HG02885 (cell line): ENCODE results near the gene P2RX7.

ENCODE experiments used
- ATAC-seq: cut with Tn5 transposase; IDR thresholded peaks from one replicate; pipeline ENCODE4 v1.9.1; 2021; ENCODE audit warnings: mild to moderate bottlenecking; ENCODE audit not compliant: unreplicated experiment, poor library complexity

Gene P2RX7

DNA sequence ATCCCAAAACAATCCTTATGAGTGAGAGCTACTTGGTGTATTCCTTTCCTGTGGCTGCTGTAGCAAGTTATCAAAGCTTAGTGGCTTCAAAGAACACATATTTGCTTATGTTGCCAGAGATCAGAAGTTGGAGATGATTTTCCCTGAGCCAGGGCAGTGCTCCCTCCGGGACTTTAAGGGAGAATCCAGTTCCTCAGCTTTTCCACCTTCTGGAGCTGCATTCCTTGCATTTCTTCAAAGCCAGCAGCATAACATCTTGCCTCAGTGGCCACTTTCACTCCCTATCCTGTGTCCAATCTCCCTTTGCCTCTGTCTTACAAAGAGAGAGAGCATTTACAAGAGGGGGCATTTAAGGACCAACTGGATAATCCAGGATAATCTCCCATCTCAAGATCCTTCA is 33.7 kb downstream of the P2RX7 start:
- ATAC-seq, result no peak

DNA sequence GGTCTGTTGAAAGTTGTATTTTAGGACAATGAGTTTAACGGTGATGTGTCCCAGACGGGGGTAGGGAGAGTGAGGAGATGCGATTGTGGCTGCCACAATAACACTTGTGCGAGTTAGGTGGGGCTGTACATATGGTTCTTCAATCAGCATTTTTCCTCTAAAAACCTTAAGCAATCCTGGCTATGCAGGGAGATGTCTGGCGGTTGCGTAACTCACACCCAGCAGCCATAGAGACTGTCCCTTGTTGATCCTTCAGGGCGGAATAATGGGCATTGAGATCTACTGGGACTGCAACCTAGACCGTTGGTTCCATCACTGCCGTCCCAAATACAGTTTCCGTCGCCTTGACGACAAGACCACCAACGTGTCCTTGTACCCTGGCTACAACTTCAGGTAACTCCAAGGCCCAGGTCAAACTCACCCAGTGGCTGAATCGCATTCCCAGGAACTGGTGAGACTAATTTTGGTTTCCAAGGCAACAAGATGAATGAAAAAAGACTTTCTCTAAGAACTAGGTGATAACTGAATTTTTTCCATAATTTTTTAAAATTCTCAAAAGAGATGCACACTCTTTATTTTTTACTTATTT is 34.6 kb downstream of the P2RX7 start:
- no peak for ATAC-seq

DNA sequence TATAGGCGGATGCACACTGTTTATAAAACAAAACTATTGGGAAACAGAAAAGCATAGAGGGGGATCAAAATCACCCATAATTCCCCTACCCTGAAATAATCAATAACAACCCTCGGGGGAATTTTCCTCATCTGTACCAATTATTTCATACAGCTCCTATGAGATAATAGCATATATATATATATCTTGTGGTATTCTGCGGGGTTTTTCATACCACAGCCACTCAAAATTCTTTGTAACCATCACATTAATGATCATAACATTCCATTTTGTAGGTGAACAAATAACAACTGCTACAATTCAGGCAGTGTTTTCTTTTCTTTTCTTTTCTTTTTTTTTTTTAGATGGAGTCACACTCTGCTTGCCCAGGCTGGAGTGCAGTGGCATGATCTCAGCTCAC is 35.3 kb downstream of the P2RX7 start:
- ATAC-seq, result no peak

- no peak for ATAC-seq
These were observed 37.5 kb downstream of the P2RX7 start for GRCh38 chr12:121170151-121170550.

- no peak for ATAC-seq
These were observed 38.1 kb downstream of the P2RX7 start for GRCh38 chr12:121170611-121171260.

DNA sequence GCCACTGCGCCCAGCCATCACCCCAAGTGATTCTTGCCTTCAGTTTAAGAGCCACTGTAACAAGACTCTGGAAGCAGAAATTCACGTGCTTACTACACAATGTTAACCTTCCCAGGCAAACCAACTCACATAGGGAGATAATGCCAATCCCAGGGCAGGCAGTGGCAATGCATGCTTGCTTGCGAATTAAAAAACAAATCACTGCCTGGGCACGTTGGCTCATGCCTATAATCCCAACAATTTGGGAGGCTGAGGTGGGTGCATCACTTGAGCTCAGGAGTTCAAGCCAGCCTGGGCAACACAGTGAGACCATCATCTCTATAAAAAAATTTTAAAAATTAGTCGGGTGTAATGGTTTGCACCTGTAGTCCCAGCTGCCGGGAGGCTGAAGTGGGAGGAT is 39.5 kb downstream of the P2RX7 start:
- no peak for ATAC-seq

- ATAC-seq, result no peak
These were observed 42.9 kb downstream of the P2RX7 start for GRCh38 chr12:121175383-121176119.

GRCh38 chr12:121176826-121177529 is 44.3 kb downstream of the P2RX7 start:
- ATAC-seq, result no peak

- no peak for ATAC-seq
These were observed 48.5 kb downstream of the P2RX7 start for GRCh38 chr12:121181181-121181580.

GRCh38 chr12:121182222-121182893 is 49.7 kb downstream of the P2RX7 start:
- no peak for ATAC-seq

- ATAC-seq, result no peak
These were observed 51.7 kb downstream of the P2RX7 start for GRCh38 chr12:121184425-121184824.

DNA sequence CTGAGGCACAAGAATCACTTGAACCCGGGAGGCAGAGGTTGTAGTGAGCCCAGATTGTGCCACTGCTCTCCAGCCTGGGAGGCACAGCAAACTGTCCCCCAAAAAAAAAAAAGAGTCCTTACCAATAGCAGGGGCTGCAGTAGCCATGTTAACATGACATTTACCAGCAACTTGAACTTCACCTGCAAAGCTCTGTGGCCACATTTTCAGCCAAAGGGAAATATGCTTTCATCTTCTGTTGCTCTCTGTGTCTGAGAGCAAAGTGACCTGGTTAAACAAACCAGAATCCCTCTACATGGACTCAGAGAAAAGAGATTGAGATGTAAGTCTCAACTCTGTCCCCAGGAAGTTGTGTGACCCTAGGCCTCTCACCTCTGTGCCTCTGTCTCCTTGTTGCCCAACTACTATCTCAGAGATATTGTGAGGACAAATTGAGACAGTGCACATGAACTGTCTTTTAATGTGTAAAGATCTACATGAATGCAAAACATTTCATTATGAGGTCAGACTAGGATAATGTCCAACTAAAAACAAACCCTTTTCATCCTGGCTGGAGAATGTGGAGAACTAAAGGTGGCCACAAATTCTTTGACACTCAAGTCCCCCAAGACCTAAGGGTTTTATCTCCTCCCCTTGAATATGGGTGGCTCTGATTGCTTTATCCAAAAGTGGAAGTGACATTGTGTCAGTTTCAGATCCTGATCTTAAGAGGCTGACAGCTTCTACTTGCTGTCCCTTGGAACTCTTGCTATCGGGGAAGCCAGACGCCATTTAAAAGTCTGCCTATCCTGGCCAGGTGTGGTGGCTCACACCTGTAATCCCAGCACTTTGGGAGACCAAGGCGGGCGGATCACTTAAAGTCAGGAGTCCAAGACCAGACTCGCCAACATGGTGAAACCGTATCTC is 52.6 kb downstream of the P2RX7 start:
- ATAC-seq, result no peak

- ATAC-seq, result no peak
These were observed 54.1 kb downstream of the P2RX7 start for GRCh38 chr12:121186826-121187225.

DNA sequence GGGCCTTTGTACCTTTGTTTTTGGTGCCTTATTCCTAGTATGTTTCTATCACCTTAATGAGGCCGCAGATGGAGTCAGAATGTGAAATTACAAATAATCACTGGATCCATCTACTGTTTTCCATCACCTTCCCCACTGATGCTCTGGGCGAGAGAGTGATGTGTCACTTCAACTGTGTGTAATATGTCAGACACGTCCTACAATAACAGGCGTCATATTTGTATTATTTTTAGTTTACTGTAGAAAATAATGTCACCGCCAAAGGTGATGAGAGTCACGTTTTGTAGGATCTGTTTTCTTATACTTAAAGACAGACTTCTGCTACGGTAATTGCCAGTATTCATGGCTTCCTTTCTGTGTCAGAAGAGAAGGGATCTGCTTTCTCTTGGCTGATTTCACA is 54.8 kb downstream of the P2RX7 start:
- ATAC-seq, result no peak

- no peak for ATAC-seq
These were observed 55.6 kb downstream of the P2RX7 start for GRCh38 chr12:121188227-121188626.

- no peak for ATAC-seq
These were observed 56.5 kb downstream of the P2RX7 start for GRCh38 chr12:121189131-121189530.

DNA sequence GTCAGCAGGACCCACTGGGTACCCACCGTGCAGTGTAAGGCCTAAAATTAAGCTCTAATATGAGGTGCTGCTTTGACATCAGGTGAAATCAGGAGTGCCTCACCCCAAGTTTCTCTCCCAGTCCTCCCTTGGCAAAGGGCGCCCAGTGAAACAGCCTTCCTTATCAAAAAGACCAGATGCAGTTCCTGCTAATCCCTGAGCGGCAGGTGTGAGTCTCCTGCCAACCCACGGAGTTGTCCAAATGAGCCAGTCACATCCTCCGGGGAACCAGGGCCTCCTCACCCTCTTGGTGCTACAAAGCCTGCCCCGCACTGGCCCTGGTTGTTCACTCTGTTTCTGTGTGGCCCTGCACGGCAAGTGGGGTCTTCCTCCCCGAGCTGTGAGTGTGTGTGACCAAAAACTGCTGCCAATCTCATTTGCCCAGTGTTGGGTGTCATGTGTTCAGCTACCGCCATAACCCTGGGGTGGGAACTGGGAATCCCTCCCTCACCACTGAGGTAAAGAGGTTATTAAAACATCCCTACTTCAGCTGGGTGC is 57.0 kb downstream of the P2RX7 start:
- no peak for ATAC-seq

- no peak for ATAC-seq
These were observed 57.9 kb downstream of the P2RX7 start for GRCh38 chr12:121190523-121191031.

DNA sequence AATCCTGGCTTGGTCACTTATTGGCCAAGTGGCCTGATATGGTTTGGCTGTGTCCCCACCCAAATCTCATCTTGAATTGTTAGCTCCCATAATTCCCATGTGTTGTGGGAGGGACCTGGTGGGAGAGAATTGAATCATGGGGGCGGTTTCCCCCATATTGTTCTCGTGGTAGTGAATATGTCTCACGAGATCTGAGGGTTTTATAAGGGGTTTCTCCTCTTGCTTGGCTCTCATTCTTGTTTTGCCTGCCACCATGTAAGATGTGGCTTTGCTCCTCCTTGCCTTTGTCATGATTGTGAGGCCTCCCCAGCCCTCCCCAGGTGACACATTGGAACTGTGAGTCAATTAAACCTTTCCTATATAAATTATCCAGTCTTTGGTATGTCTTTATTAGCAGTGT is 58.5 kb downstream of the P2RX7 start:
- no peak for ATAC-seq
